Peyer's patch (tissue), 4 donors: ENCODE data around the gene SAMD11.

Source experiments
- POLR2A ChIP-seq, 2 donors: fragments of 450-650 bp; IDR thresholded peaks; one replicate each; pipeline ENCODE4 v1.5.1; 2017; ENCODE audit warnings: antibody characterized with exemption in 2 of 2, mild to moderate bottlenecking in 2 of 2, moderate library complexity in 2 of 2
- TF ChIP-seq, protein P1 (sequence below), 6 experiments: fragments of 450-650 bp in 4 of 6; fragments of 200-600 bp in 2 of 6; sonication (generic) in 1 of 6; IDR thresholded peaks; one replicate each; pipeline ENCODE4 v1.5.1; 2017 to 2019; ENCODE audit warnings: antibody characterized with exemption in 6 of 6, mild to moderate bottlenecking in 3 of 6, moderate library complexity in 1 of 6

DNA sequence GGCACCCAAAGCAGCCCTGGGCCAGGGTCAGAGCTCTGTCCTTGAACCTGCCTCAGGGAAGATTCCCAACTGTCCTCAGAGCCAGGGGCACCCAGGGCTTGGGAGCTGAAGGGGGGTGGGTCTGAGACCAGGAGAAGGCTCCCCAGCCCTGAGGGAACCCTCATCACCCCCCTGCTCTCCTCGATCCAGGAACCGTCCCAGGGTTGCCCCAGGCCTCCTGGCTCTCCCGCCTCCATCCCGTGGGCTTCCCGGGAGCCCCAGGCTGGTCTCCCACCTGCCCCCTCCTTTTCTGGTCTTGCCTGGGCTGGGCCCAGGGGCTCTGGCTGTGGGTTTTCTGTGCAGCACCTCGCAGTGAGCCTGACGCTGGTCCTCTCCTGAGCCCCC is 6.7 kb upstream of the SAMD11 start:
- TF ChIP-seq, protein P1, sequence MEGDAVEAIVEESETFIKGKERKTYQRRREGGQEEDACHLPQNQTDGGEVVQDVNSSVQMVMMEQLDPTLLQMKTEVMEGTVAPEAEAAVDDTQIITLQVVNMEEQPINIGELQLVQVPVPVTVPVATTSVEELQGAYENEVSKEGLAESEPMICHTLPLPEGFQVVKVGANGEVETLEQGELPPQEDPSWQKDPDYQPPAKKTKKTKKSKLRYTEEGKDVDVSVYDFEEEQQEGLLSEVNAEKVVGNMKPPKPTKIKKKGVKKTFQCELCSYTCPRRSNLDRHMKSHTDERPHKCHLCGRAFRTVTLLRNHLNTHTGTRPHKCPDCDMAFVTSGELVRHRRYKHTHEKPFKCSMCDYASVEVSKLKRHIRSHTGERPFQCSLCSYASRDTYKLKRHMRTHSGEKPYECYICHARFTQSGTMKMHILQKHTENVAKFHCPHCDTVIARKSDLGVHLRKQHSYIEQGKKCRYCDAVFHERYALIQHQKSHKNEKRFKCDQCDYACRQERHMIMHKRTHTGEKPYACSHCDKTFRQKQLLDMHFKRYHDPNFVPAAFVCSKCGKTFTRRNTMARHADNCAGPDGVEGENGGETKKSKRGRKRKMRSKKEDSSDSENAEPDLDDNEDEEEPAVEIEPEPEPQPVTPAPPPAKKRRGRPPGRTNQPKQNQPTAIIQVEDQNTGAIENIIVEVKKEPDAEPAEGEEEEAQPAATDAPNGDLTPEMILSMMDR (IDR thresholded peaks at IDR 0.05), result no peak
- TF ChIP-seq POLR2A (IDR thresholded peaks at IDR 0.05), result no peak
